ENCODE data around the gene TNN. TPM values are rescaled to one million over a fixed set of nuclear protein-coding genes. Genes with fewer than 3 reads are reported as not detected.

Gene TNN
- total RNA-seq, 2 donors from 2014 or later: under 0.01 TPM; not detected in 1

DNA sequence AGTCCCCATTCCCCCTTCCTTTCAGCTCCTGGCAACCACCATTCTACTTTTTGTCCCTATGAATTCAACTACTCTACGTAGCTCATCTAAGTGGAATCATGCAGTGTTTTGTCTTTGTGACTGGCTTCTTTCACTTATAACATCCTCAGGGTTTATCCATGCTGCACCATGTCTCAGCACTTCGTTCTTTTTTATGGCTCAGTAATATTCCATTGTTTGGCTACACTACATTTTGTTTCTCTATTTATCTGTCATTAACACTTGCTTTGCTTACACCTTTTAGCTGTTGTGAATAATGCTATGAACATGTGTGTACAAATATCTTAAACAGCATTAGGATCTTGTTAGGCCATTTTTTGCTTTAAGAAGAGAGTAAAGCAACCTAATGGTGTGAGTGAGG lies 42.9 kb upstream of the TNN start:
- H3K27ac ChIP-seq: no peak overlapping the region

DNA sequence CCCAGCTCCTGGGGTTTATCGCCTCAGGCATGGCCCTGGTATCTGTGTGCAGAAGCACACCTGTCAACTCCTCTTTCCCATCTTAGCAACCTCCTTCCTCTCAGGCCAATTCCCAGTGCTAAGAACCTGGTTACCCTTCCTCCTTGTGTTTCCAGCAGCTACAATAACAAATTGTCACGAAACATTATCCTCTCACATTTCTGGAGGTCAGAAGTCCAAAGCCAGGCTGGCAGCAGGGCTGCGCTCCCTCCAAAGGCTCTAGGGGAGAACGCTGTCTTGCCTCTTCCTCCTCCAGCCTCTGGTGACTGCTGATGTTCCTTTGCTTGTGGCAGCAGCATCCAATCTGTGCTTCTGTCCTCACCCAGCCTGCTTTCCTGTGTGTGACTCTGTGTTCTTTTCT lies 33.7 kb upstream of the TNN start:
- Histone ChIP-seq H3K27me3 (no peaks in the 10 kb centered on the region), H3K9me3 (no peaks in the 10 kb centered on the region), H3K27ac (no peak overlapping the region), H3K4me1 (peaks cover 7% of the 10 kb centered on the region), H3K4me3 (no peak overlapping the region), H3K36me3 (replicated peaks in 1 of 2; ENCODE audit: insufficient read depth in 1 of 2, low read depth in 2 of 2) (no peaks in the 10 kb centered on the region)
- no peak for TF ChIP-seq POLR2A (IDR thresholded peaks at IDR 0.05)
- no peak for TF ChIP-seq CTCF (IDR thresholded peaks at IDR 0.05)
- no peak for ATAC-seq
- DNase-seq: no peak
- intact Hi-C loops (cut with DNase I): no loop called here
- 69 to 72% methylated on average over 4 of the region's 4 CpGs for WGBS, 2 donors

More for the DNA sequence above, 42.9 kb upstream of the TNN start:
- Histone ChIP-seq H3K9me3 (no peaks in the 10 kb centered on the region), H3K4me1 (peaks cover 21% of the 10 kb centered on the region), H3K27me3 (no peaks in the 10 kb centered on the region), H3K4me3 (no peak overlapping the region), H3K36me3 (replicated peaks in 1 of 2; ENCODE audit: insufficient read depth in 1 of 2, low read depth in 2 of 2) (no peaks in the 10 kb centered on the region)
- 91% methylated on average over 2 of the region's 2 CpGs for WGBS, 2 donors
- intact Hi-C loops (cut with DNase I): no loop called here
- no peak for DNase-seq
- TF ChIP-seq POLR2A (IDR thresholded peaks at IDR 0.05) (no peak), CTCF (IDR thresholded peaks at IDR 0.05) (no peak)
- ATAC-seq: no peak

DNA sequence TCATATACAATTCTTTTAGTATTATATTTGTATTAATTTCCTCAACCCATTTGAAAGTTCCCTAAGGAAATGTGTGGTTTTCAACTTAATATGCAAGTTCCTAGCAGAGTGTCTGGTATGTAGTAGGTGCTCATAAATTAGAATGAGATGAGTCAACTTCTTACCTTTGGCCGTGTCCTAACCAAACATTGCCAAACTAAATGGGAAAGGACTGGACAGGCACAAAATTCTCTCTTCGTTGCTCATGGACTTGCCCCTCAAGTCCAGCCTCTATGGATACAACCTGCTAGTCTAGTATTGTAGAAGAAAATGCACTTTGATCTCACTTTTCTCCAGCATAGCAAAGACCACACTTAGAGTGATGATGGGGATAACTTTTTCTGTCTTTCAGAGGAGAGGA lies 32.9 kb upstream of the TNN start:
- Histone ChIP-seq H3K4me1 (no peaks in the 10 kb centered on the region), H3K27me3 (no peaks in the 10 kb centered on the region), H3K27ac (no peak overlapping the region), H3K36me3 (replicated peaks in 1 of 2; ENCODE audit: insufficient read depth in 1 of 2, low read depth in 2 of 2) (no peaks in the 10 kb centered on the region), H3K4me3 (no peak overlapping the region), H3K9me3 (no peaks in the 10 kb centered on the region)
- no peak for DNase-seq
- WGBS, 2 donors: 41 to 68% methylated on average over 2 of the region's 2 CpGs
- no peak for ATAC-seq
- TF ChIP-seq CTCF (IDR thresholded peaks at IDR 0.05): no peak
- TF ChIP-seq POLR2A (IDR thresholded peaks at IDR 0.05): no peak
- intact Hi-C loops (cut with DNase I): loop anchor here (5.0 kb wide), 1 partner anchor 83 kb away; no protein-coding TSS in a partner anchor

GRCh38 chr1:175035865-175036264 lies 31.8 kb upstream of the TNN start:
- ATAC-seq: no peak
- WGBS, 2 donors: 77% methylated on average over 6 of the region's 6 CpGs
- intact Hi-C loops (cut with DNase I): loop anchor here (5.0 kb wide), 1 partner anchor 81 kb away; no protein-coding TSS in a partner anchor

More at GRCh38 chr1:175035865-175036264, 31.8 kb upstream of the TNN start:
- H3K27ac ChIP-seq: no peak overlapping the region
- H3K4me3 ChIP-seq: no peak overlapping the region
- no peaks in the 10 kb centered on the region for H3K36me3 ChIP-seq (replicated peaks in 1 of 2; ENCODE audit: insufficient read depth in 1 of 2, low read depth in 2 of 2)
- DNase-seq: no peak
- no peak for TF ChIP-seq POLR2A (IDR thresholded peaks at IDR 0.05)
- TF ChIP-seq CTCF (IDR thresholded peaks at IDR 0.05): no peak
- H3K4me1 ChIP-seq: no peaks in the 10 kb centered on the region
- no peaks in the 10 kb centered on the region for H3K27me3 ChIP-seq
- no peaks in the 10 kb centered on the region for H3K9me3 ChIP-seq
